ENCODE data around the gene NFYC. TPM values are rescaled to one million over a fixed set of nuclear protein-coding genes. Genes with fewer than 3 reads are reported as not detected.
A peak's percentile ranks its signal among the peaks of the same experiment; 100 is the strongest.

The NFYC gene
- total and polyA plus RNA-seq, 8 donors: 23.3 to 76.4 (median 40.9) TPM

GRCh38 chr1:40657046-40657445 lies 34.5 kb upstream of the NFYC start:
- Histone ChIP-seq H3K27ac (no peak overlapping the region), H3K36me3 (no peaks in the 10 kb centered on the region), H3K4me1 (peaks cover 0 to 11% (median 6%) of the 10 kb centered on the region in 4 donors), H3K4me3 (no peak overlapping the region), H3K27me3 (peaks cover 0 to 18% (median 7%) of the 10 kb centered on the region in 3 donors), H3K9me3 (no peaks in the 10 kb centered on the region)
- 83 to 94% (median 90%) methylated on average over 7 of the region's 7 CpGs for WGBS, 5 donors
- intact Hi-C loops (cut with DNase I; ENCODE audit: low total_unique reads): no loop called here
- TF ChIP-seq POLR2AphosphoS5 (IDR thresholded peaks at IDR 0.05) (no peak), POLR2A (IDR thresholded peaks at IDR 0.05) (no peak), EP300 (IDR thresholded peaks at IDR 0.05) (no peak)
- DNase-seq: no peak

- Histone ChIP-seq H3K27ac (no peak overlapping the region), H3K4me1 (peaks cover 0 to 20% (median 10%) of the 10 kb centered on the region in 4 donors), H3K9me3 (no peaks in the 10 kb centered on the region), H3K27me3 (peaks cover 0 to 11% (median 5%) of the 10 kb centered on the region in 3 donors), H3K4me3 (no peak overlapping the region), H3K36me3 (no peaks in the 10 kb centered on the region)
- no peak for DNase-seq
- no peak for TF ChIP-seq POLR2AphosphoS5 (IDR thresholded peaks at IDR 0.05)
- no peak for TF ChIP-seq POLR2A (IDR thresholded peaks at IDR 0.05)
- TF ChIP-seq EP300 (IDR thresholded peaks at IDR 0.05): no peak
- TF ChIP-seq CTCF (IDR thresholded peaks at IDR 0.05): no peak
- 77 to 85% (median 79%) methylated on average over 16 of the region's 16 CpGs for WGBS, 5 donors
- intact Hi-C loops (cut with DNase I; ENCODE audit: low total_unique reads): no loop called here
Observed at GRCh38 chr1:40658751-40659648, 32.5 kb upstream of the NFYC start.

GRCh38 chr1:40659649-40659947 lies 31.9 kb upstream of the NFYC start:
- 62 to 76% (median 73%) methylated on average over 7 of the region's 7 CpGs for WGBS, 5 donors
- H3K4me3 ChIP-seq: no peak overlapping the region
- intact Hi-C loops (cut with DNase I; ENCODE audit: low total_unique reads): no loop called here
- no peaks in the 10 kb centered on the region for H3K9me3 ChIP-seq
- peaks cover 1 to 22% (median 11%) of the 10 kb centered on the region in 4 donors for H3K4me1 ChIP-seq
- peaks cover 0 to 5% (median 0%) of the 10 kb centered on the region in 3 donors for H3K27me3 ChIP-seq
- no peaks in the 10 kb centered on the region for H3K36me3 ChIP-seq
- TF ChIP-seq CTCF (IDR thresholded peaks at IDR 0.05) (no peak), POLR2AphosphoS5 (IDR thresholded peaks at IDR 0.05) (no peak), POLR2A (IDR thresholded peaks at IDR 0.05) (no peak), EP300 (IDR thresholded peaks at IDR 0.05) (no peak)
- no peak overlapping the region for H3K27ac ChIP-seq
- no peak for DNase-seq

- no peaks in the 10 kb centered on the region for H3K27me3 ChIP-seq
- intact Hi-C loops (cut with DNase I; ENCODE audit: low total_unique reads): no loop called here
- peaks cover 15 to 39% (median 30%) of the 10 kb centered on the region in 4 donors for H3K4me1 ChIP-seq
- 51 to 74% (median 66%) methylated on average over 5 of the region's 5 CpGs for WGBS, 5 donors
- H3K4me3 ChIP-seq: no peak overlapping the region
- no peaks in the 10 kb centered on the region for H3K36me3 ChIP-seq
- H3K9me3 ChIP-seq: no peaks in the 10 kb centered on the region
- H3K27ac ChIP-seq: no peak overlapping the region
- TF ChIP-seq POLR2A (IDR thresholded peaks at IDR 0.05) (no peak), POLR2AphosphoS5 (IDR thresholded peaks at IDR 0.05) (no peak), CTCF (IDR thresholded peaks at IDR 0.05) (no peak), EP300 (IDR thresholded peaks at IDR 0.05) (no peak)
- peak in 1 of 2 donors; percentile 29 for DNase-seq
Observed at GRCh38 chr1:40661678-40662077, 29.8 kb upstream of the NFYC start.

GRCh38 chr1:40662151-40662550 lies 29.4 kb upstream of the NFYC start:
- TF ChIP-seq POLR2A (IDR thresholded peaks at IDR 0.05) (no peak), POLR2AphosphoS5 (IDR thresholded peaks at IDR 0.05) (no peak), CTCF (IDR thresholded peaks at IDR 0.05) (no peak), EP300 (IDR thresholded peaks at IDR 0.05) (no peak)
- no peak overlapping the region for H3K27ac ChIP-seq
- H3K36me3 ChIP-seq: no peaks in the 10 kb centered on the region
- H3K27me3 ChIP-seq: no peaks in the 10 kb centered on the region
- 65 to 82% (median 75%) methylated on average over 6 of the region's 6 CpGs for WGBS, 5 donors
- H3K4me3 ChIP-seq: no peak overlapping the region
- no peaks in the 10 kb centered on the region for H3K9me3 ChIP-seq
- DNase-seq: no peak
- intact Hi-C loops (cut with DNase I; ENCODE audit: low total_unique reads): no loop called here
- peaks cover 15 to 39% (median 30%) of the 10 kb centered on the region in 4 donors for H3K4me1 ChIP-seq

Measured in stomach (tissue), 9 donors.